GM12878 (cell line): ENCODE data around the gene PAX3.

Experiments used
- BCL3 ChIP-seq: IDR thresholded peaks from 2 replicates; pipeline ENCODE4 v1.6.1; 2011; ENCODE audit warnings: borderline replicate concordance, low read depth, mild to moderate bottlenecking, moderate library complexity, low read length; ENCODE audit not compliant: insufficient read depth, poor library complexity, severe bottlenecking
- BCLAF1 ChIP-seq: fragments of 450-650 bp; IDR thresholded peaks from 2 replicates; pipeline ENCODE4 v1.6.1; 2017; ENCODE audit warnings: antibody characterized with exemption, mild to moderate bottlenecking, moderate library complexity
- CEBPB ChIP-seq, 2 experiments: fragments of 150-350 bp in 1 of 2; IDR thresholded peaks; 2 replicates each; pipeline ENCODE4 v1.6.1; 2012 to 2014; ENCODE audit warnings: low read depth in 2 of 2, low read length in 2 of 2, borderline replicate concordance in 1 of 2, inconsistent platforms in 1 of 2
- CTCF ChIP-seq, 3 experiments: IDR thresholded peaks in 2 of 3; conservative IDR thresholded peaks in 1 of 3; 2 replicates each; pipeline ENCODE4 v1.5.1; 2011; ENCODE audit warnings: low read depth in 3 of 3, low read length in 3 of 3, mild to moderate bottlenecking in 3 of 3, control low read depth in 2 of 3, moderate library complexity in 2 of 3, inconsistent platforms in 1 of 3, mixed read lengths in 1 of 3; ENCODE audit not compliant: control insufficient read depth in 2 of 3, insufficient read depth in 1 of 3; ENCODE audit errors: extremely low read depth in 1 of 3
- IRF5 ChIP-seq: fragments of 450-650 bp; IDR thresholded peaks from 2 replicates; pipeline ENCODE4 v1.6.1; 2017; ENCODE audit warnings: borderline replicate concordance
- JUNB ChIP-seq: IDR thresholded peaks from 2 replicates; pipeline ENCODE4 v1.6.1; 2016; ENCODE audit warnings: antibody characterized with exemption, mild to moderate bottlenecking
- MXI1 ChIP-seq: fragments of 150-350 bp; IDR thresholded peaks from 2 replicates; pipeline ENCODE4 v1.6.1; 2011; ENCODE audit warnings: low read depth, mild to moderate bottlenecking, inconsistent platforms, low read length, improper control_type of control experiment
- POLR2A ChIP-seq: IDR thresholded peaks from 2 replicates; pipeline ENCODE4 v1.6.1; 2011; ENCODE audit warnings: low read depth, mild to moderate bottlenecking, low read length
- POLR2AphosphoS5 ChIP-seq: IDR thresholded peaks from 2 replicates; pipeline ENCODE4 v1.6.1; 2011; ENCODE audit warnings: mild to moderate bottlenecking, low read length, inconsistent platforms
- RAD21 ChIP-seq: IDR thresholded peaks from 2 replicates; pipeline ENCODE4 v1.6.1; 2011; ENCODE audit warnings: mild to moderate bottlenecking, low read depth, low read length, moderate library complexity; ENCODE audit not compliant: insufficient read depth
- RB1 ChIP-seq: fragments of 450-650 bp; formaldehyde crosslinking; IDR thresholded peaks from 2 replicates; pipeline ENCODE4 v1.6.1; 2017; ENCODE audit warnings: mild to moderate bottlenecking, borderline replicate concordance
- ZZZ3 ChIP-seq: IDR thresholded peaks from 2 replicates; pipeline ENCODE4 v1.6.1; 2011; ENCODE audit warnings: low read depth; ENCODE audit not compliant: control insufficient read depth, insufficient read length
- TF ChIP-seq, protein P1 (sequence below): fragments of 450-650 bp; IDR thresholded peaks from 2 replicates; pipeline ENCODE4 v1.6.1; 2017; ENCODE audit warnings: mild to moderate bottlenecking

GRCh38 chr2:222341331-222341730, 42.5 kb upstream of the PAX3 start:
- TF ChIP-seq, protein P1, sequence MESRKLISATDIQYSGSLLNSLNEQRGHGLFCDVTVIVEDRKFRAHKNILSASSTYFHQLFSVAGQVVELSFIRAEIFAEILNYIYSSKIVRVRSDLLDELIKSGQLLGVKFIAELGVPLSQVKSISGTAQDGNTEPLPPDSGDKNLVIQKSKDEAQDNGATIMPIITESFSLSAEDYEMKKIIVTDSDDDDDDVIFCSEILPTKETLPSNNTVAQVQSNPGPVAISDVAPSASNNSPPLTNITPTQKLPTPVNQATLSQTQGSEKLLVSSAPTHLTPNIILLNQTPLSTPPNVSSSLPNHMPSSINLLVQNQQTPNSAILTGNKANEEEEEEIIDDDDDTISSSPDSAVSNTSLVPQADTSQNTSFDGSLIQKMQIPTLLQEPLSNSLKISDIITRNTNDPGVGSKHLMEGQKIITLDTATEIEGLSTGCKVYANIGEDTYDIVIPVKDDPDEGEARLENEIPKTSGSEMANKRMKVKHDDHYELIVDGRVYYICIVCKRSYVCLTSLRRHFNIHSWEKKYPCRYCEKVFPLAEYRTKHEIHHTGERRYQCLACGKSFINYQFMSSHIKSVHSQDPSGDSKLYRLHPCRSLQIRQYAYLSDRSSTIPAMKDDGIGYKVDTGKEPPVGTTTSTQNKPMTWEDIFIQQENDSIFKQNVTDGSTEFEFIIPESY, result no peak
- TF ChIP-seq BCL3 (no peak), POLR2A (no peak), CEBPB (IDR thresholded peaks at IDR 0.05; ENCODE audit: borderline replicate concordance in 1 of 2, low read depth in 2 of 2, low read length in 2 of 2) (no peak), ZZZ3 (no peak), RB1 (no peak), IRF5 (no peak), RAD21 (no peak), CTCF (IDR thresholded peaks at IDR 0.05 in 2 of 3, conservative IDR thresholded peaks at IDR 0.05 in 1 of 3; ENCODE audit: control insufficient read depth in 2 of 3, extremely low read depth in 1 of 3, insufficient read depth in 1 of 3, low read depth in 3 of 3, low read length in 3 of 3) (no peak), JUNB (no peak), BCLAF1 (no peak), POLR2AphosphoS5 (no peak), MXI1 (no peak)
